Ramos (cell line): ENCODE measurements around the gene SAMD4A.

Experiments used
- in situ Hi-C: fragments of 300-500 bp; cut with MboI; formaldehyde crosslinking; loops from one replicate; pipeline ENCODE4 v1.14.3; 2022; ENCODE audit warnings: low sequenced_read_pairs; ENCODE audit not compliant: unreplicated experiment

SAMD4A gene

GRCh38 chr14:54695196-54695595, 128.3 kb downstream of the SAMD4A start:
- in situ Hi-C loops, result no loop called here

GRCh38 chr14:54697001-54697400, 130.1 kb downstream of the SAMD4A start:
- in situ Hi-C loops, result no loop called here

- in situ Hi-C loops, result no loop called here
Observed at GRCh38 chr14:54697803-54698202, 130.9 kb downstream of the SAMD4A start.

GRCh38 chr14:54698501-54698900, 131.6 kb downstream of the SAMD4A start:
- in situ Hi-C loops, result no loop called here

GRCh38 chr14:54698966-54699530, 132.1 kb downstream of the SAMD4A start:
- in situ Hi-C loops, result no loop called here

- in situ Hi-C loops, result no loop called here
Observed at GRCh38 chr14:54699735-54700134, 132.8 kb downstream of the SAMD4A start.

GRCh38 chr14:54700717-54701116, 133.8 kb downstream of the SAMD4A start:
- in situ Hi-C loops, result no loop called here

- in situ Hi-C loops, result no loop called here
Observed at GRCh38 chr14:54702014-54702491, 135.1 kb downstream of the SAMD4A start.

GRCh38 chr14:54702492-54702891, 135.6 kb downstream of the SAMD4A start:
- in situ Hi-C loops, result no loop called here

- in situ Hi-C loops, result no loop called here
Observed at GRCh38 chr14:54703082-54703481, 136.2 kb downstream of the SAMD4A start.

- in situ Hi-C loops, result no loop called here
Observed at GRCh38 chr14:54703724-54704123, 136.8 kb downstream of the SAMD4A start.

- in situ Hi-C loops, result no loop called here
Observed at GRCh38 chr14:54704768-54705167, 137.8 kb downstream of the SAMD4A start.

- in situ Hi-C loops, result no loop called here
Observed at GRCh38 chr14:54706769-54707168, 139.8 kb downstream of the SAMD4A start.

- in situ Hi-C loops, result no loop called here
Observed at GRCh38 chr14:54708161-54708560, 141.2 kb downstream of the SAMD4A start.

GRCh38 chr14:54708982-54709381, 142.1 kb downstream of the SAMD4A start:
- in situ Hi-C loops, result no loop called here

- in situ Hi-C loops, result no loop called here
Observed at GRCh38 chr14:54709444-54709843, 142.5 kb downstream of the SAMD4A start.

- in situ Hi-C loops, result no loop called here
Observed at GRCh38 chr14:54709867-54710266, 142.9 kb downstream of the SAMD4A start.

- in situ Hi-C loops, result no loop called here
Observed at GRCh38 chr14:54711312-54711711, 144.4 kb downstream of the SAMD4A start.

GRCh38 chr14:54711812-54712464, 145.0 kb downstream of the SAMD4A start:
- in situ Hi-C loops, result no loop called here

- in situ Hi-C loops, result no loop called here
Observed at GRCh38 chr14:54712465-54713200, 145.7 kb downstream of the SAMD4A start.

- in situ Hi-C loops, result no loop called here
Observed at GRCh38 chr14:54713379-54713778, 146.5 kb downstream of the SAMD4A start.
